Dermis microvascular lymphatic vessel endothelial cell (primary cell): ENCODE data around the gene KLF4. TPM values are rescaled to one million over a fixed set of nuclear protein-coding genes. Genes with fewer than 3 reads are reported as not detected.
"Not testable (repeated sequence)": the region's sequence is repeated elsewhere in the genome, so short reads cannot be mapped to it uniquely, and the experiment has no call there.

Experiments used
- DNase-seq, 2 donors: peaks; one replicate each; pipeline versions ENCODE4 v3.0.0 to v3.0.0-alpha.2; 2010; ENCODE audit warnings: low read depth in 2 of 2
- total RNA-seq: library from RNA; depleted of rRNA; stranded (reverse); fragments of >200 nt; gene quantifications from 2 replicates; pipeline ENCODE4 v1.2.1, GENCODE V29; 2014

Gene KLF4
- total RNA-seq: 0.77 and 3.7 TPM in 2 replicates

DNA sequence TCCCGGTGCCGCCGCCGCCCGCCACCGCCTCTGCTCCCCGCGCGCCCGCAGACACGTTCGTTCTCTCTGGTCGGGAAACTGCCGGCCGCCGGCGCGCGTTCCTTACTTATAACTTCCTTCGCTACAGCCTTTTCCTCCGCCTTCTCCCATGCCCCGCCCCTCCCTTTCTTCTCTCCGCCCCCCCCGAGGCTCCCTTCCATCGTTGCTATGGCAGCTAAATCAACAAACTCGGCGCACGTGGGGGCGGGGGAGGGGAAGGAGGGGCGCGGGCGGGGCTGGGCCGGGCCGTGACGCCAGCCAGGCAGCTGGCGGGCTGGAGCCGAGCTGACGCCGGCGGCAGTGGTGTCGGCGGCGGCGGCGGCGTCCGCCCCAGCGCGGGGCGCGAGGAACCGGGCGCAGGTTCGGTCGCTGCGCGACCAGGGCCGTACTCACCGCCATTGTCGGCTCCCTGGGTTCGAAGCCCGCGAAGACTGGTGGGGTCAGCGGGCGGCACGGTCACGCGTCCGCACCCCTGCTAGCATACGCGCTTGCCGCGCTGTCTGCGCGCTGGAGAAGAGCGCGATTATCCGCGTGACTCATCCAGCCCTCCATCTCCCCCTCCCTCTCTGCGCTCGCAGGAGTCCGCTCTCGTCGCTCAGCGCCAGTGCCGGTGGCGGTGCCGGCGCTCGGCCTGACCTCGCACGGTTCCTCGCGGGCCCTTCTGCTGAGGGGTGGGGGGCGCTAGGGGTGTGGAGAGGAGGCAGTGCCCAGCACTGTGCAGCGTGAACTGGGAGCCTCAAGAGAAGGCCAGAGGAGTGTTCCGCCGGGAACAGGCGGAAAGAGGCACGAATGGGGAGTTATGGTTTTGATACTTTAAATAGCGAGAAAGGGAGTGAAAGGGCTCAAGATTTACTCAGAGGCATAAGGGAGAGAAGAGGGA, at the start of gene KLF4:
KLF4 (minus strand) TSS at position 83 of the 919 bp plus-strand sequence. CDS start 597 bp downstream, outside the sequence.
- DNase-seq: peak; percentile 73 to 96

DNA sequence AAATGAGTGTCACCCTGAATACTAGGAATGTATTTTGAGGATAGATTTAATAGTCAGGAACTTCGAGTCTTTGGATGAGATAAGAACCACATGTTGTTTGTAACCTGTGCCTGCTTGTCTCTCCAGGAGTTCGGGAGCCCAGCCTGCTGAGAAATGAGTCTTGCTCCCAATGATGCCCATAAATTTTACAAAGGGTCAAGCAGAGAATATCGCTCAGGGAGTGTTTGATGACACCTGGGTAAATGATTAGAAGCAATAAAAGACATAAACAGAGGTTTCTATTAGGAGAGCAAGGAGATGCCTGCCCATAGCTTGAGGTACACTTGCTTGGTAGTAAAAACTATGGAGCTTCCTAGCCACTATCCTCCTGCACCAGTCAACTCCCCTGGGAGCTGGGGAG, 46.9 kb upstream of the KLF4 start:
- no peak for DNase-seq

DNA sequence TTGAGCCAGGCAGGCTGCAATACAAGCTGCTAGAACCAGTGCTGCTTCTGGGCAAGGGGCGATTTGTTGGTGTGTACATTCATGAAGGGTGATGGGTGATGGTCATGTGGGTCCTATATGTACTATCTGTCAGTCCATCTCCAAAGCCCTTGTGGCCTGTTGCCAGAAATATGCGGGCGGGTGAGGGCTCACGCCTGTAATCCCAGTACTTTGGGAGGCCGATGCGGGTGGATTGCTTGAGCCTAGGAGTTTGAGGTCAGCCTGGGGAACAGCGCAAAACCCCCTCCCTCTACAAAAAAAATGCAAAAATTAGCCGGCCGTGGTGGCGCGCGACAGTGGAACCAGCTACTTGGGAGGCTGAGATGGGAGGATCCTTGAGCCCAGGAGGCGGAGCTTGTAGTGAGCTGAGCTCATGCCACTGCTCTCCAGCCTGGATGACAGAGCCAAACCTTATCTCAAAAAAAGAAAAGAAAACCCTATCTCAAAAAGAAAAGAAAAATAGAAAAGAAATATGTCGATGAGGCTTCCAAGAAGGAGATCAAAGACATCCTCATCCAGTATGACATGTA, 45.0 kb upstream of the KLF4 start:
- no peak for DNase-seq

DNA sequence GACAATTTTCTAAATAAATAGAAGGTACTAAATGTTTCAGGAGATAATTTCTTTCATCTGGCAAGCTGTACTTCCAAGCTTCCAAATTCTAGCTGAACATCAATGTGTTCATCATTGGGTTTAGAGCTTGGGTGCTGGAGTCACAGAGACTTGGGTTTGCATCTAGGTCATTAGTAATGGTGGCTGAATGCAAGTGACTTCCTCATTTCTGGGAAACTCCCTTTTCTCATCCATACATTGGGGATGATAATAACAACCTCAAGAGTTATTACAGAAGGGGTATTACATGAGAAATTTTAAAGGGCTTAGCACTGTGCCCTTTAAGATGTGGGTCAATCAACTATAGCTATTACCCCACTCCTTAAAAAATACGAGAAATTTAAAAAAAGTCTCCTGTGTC, 41.1 kb upstream of the KLF4 start:
- no peak for DNase-seq

GRCh38 chr9:107528686-107529085, 39.1 kb upstream of the KLF4 start:
- DNase-seq: no peak

GRCh38 chr9:107523539-107523938, 34.0 kb upstream of the KLF4 start:
- no peak for DNase-seq

DNA sequence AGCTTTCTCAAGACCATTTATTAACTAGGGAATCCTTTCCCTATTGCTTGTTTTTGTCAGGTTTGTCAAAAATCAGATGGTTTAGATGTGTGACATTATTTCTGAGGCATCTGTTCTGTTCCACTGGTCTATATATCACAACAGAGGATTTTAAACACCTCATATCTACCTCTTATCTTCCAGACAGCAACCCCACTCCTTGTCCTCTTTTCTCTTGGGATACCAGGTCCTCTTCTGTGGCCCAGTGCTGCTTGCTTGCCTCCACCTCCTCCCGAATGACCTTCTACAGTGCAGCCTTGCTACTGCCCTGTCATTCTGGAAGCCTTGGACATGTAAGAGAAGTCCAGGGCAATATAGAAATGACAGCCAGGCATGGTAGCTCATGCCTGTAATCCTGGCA, 30.6 kb upstream of the KLF4 start:
- no peak for DNase-seq

DNA sequence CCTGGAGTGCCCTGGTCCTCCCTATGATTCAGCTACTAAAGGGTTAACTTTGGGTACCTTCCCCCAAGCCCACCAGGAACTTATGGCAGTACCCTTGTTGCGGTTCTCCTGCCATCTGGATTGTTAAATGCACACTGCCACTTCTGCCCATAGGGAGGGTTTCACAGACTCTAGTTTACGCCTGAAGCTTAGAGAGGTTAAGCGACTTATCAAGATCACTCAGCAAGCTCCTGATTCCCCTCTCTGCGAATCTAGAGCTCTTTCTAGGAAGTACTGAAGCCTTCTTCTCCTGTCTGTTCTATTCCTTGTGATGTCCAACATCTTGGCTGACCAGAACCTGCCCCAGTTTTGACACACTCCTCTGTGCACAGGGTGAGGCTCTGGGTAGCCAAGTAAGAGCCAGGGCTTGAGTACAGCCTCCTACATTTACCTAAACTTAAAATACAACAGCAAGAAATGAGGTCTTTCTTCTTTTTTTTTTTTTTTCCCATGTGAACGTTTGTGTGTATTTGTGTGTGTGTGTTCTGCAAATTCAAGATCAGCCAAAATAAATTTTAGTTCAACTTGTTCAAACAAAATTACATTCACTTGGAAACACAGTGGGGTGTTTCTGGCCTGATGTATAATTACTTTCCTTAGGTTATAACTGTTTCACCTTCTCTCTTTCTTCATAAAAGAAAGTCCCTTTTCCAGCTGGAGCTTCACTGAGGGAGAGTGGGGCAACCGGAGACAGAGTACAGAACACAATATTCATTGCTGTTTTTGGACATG, 28.7 kb upstream of the KLF4 start:
- no peak for DNase-seq

GRCh38 chr9:107513464-107514100, 24.0 kb upstream of the KLF4 start:
- DNase-seq: no peak

GRCh38 chr9:107504585-107505455, 15.3 kb upstream of the KLF4 start:
- peak; percentile 54 to 88 for DNase-seq

DNA sequence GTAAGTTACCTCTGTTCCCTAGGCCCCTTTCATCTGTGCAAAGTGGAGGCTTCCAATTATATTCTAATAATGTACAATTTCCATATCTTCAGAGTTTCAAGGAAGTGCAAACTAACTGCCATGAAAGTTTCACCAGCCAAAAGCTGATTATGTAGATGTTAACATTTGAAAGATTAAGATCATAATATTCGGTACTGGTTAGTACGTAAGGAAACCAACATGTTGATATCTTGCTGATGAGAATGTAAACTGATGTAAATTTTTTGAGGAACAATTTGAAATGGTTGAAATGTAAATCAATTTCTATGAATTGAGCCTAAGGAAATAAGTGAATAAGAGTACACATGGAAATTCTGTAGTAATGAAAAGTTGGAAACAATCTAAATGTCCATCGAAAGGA, 12.9 kb upstream of the KLF4 start:
- no peak for DNase-seq

- not testable (repeated sequence) for DNase-seq
Measured at GRCh38 chr9:107500421-107501200, 11.0 kb upstream of the KLF4 start.

DNA sequence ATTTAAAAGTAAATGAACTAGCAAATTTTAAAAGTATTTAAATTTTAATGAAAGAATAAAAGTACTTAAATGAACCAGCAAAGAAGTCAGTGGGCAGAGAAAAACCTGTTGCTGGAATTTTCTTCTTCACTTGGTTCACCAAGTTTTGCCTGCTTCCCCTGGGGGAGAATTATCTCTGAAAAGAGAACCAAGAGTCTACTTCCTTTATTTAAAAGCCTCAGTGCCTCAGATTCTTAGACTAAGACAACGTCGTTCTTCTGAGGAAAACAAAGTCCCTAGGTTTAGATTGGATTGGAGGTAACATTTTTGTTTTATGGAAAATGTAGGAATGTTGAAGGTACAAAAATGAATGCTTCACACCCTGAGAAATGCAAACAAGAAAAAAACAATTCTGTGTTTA, 7.4 kb upstream of the KLF4 start:
- DNase-seq: no peak

GRCh38 chr9:107492381-107492970, 2.9 kb upstream of the KLF4 start:
- DNase-seq: no peak

DNA sequence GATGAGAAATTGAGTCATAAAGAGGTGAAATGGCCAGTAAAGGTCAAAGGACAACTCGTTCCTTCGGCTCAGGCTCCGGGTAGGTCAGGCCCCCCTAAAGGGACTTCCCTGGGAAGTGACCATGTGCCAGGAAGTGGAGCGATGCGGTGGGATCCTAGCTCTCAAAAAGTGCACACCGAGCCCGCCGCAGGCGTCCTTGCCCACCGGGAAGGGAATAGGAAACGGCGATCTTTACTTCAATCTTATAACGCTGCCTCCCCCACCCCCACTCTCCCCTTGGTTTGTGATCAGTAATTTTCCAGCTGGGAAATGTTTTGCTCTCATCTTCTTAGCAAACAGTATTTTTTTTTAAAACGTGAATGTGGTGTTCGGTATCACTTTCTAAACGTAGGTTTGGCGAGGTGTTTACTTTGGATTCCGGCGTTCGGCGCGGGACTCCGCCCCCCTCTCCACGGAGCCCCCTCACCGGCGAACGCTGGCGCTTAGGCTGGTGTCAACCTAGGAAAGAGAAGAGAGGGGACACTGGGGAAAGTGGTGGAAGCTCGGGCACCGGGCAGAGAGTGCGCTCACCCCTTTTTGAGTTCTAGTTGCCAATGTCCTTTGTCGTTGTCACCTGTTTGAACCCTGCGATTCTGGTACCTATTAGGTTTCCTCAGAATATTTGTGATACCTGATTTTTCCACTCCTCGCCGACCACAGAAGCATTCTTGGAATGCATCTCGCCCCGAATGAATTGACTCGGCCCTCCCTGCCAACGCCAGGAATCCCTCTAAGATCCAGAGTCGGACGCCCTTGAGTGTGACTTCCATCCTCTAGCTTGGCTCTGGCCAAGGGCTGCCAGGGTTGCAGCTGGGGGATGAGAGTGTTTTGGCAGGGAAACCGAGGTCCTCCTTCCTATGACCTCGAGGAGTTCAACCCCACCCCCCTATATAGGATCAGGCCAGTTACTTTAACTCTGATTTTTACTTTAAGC, 1.8 kb upstream of the KLF4 start:
- DNase-seq: peak in 1 of 2 donors; percentile 47

GRCh38 chr9:107490606-107490970, 1.0 kb upstream of the KLF4 start:
- peak in 1 of 2 donors; percentile 25 for DNase-seq

DNA sequence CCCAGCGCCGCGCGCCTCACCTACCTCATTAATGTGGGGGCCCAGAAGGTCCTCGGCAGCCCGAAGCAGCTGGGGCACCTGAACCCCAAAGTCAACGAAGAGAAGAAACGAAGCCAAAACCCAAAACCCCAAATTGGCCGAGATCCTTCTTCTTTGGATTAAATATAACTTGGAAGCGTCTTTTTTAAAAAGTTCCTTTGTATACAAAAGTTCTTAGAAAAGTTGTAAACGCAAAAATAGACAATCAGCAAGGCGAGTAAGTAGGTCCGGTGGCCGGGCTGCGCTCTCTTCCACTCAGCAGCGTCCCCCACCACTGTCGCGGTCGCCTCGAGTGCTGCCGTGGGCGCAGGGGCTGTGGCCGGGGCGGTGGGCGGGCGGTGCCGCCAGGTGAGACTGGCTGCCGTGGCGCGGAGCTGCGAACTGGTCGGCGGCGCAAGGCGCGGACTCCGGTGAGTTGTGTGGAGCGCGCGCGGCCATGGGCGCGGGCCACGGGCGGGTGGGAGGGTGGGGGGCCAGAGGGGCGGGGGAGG, 360 bp downstream of the KLF4 start:
- no peak for DNase-seq
